Trophoblast cell (in vitro differentiated cells and primary cell): Measurements from ENCODE around the gene HOATZ.

ENCODE experiments used
- DNase-seq, 2 donors: peaks; one replicate each; pipeline ENCODE4 v3.0.0-alpha.2; 2016
- H2AFZ ChIP-seq: 2 replicates; pipeline ENCODE4 v1.6.1; 2013; ENCODE audit warnings: low read length, moderate library complexity, mild to moderate bottlenecking; ENCODE audit not compliant: insufficient read depth, poor library complexity
- H2AK5ac ChIP-seq: 2 replicates; pipeline ENCODE4 v1.6.1; 2013; ENCODE audit warnings: mild to moderate bottlenecking, low read length
- H2BK120ac ChIP-seq: 2 replicates; pipeline ENCODE4 v1.6.1; 2013; ENCODE audit warnings: low read length, mild to moderate bottlenecking, moderate library complexity; ENCODE audit not compliant: insufficient read depth, poor library complexity
- H2BK12ac ChIP-seq: 2 replicates; pipeline ENCODE4 v1.6.1; 2013; ENCODE audit warnings: mild to moderate bottlenecking, low read length, moderate library complexity
- H2BK5ac ChIP-seq: 2 replicates; pipeline ENCODE4 v1.6.1; 2013; ENCODE audit warnings: low read length, low read depth, moderate library complexity, mild to moderate bottlenecking; ENCODE audit not compliant: poor library complexity
- H3K14ac ChIP-seq: 2 replicates; pipeline ENCODE4 v1.6.1; 2013; ENCODE audit warnings: mild to moderate bottlenecking, low read length
- H3K18ac ChIP-seq: 2 replicates; pipeline ENCODE4 v1.6.1; 2013; ENCODE audit warnings: mild to moderate bottlenecking, low read length
- H3K23ac ChIP-seq: 2 replicates; pipeline ENCODE4 v1.6.1; 2013; ENCODE audit warnings: low read length
- H3K27ac ChIP-seq: 2 replicates; pipeline ENCODE4 v1.5.1; 2013; ENCODE audit warnings: low read depth, mild to moderate bottlenecking, inconsistent platforms, low read length, moderate library complexity
- H3K27me3 ChIP-seq: 2 replicates; pipeline ENCODE4 v1.6.1; 2013; ENCODE audit warnings: inconsistent platforms, mild to moderate bottlenecking, low read length, moderate library complexity; ENCODE audit not compliant: insufficient read depth
- H3K36me3 ChIP-seq, 2 experiments: 1 replicate in 1 of 2; 2 replicates in 1 of 2; pipeline ENCODE4 v1.6.1; 2013; ENCODE audit warnings: low read length in 2 of 2, mild to moderate bottlenecking in 2 of 2, moderate library complexity in 1 of 2; ENCODE audit not compliant: insufficient read depth in 2 of 2, control insufficient read depth in 1 of 2
- H3K4ac ChIP-seq: 2 replicates; pipeline ENCODE4 v1.6.1; 2013; ENCODE audit warnings: low read depth, mild to moderate bottlenecking, low read length, moderate library complexity
- H3K4me1 ChIP-seq, 2 experiments: 1 replicate in 1 of 2; 2 replicates in 1 of 2; pipeline ENCODE4 v1.6.1; 2013; ENCODE audit warnings: low read length in 2 of 2, mild to moderate bottlenecking in 2 of 2, moderate library complexity in 1 of 2; ENCODE audit not compliant: insufficient read depth in 2 of 2, control insufficient read depth in 1 of 2
- H3K4me2 ChIP-seq: 2 replicates; pipeline ENCODE4 v1.6.1; 2013; ENCODE audit warnings: inconsistent platforms, mild to moderate bottlenecking, low read length, moderate library complexity
- H3K4me3 ChIP-seq: 2 replicates; pipeline ENCODE4 v1.5.1; 2013; ENCODE audit warnings: mild to moderate bottlenecking, low read depth, low read length, inconsistent platforms
- H3K79me1 ChIP-seq: one replicate; pipeline ENCODE4 v1.6.1; 2013; ENCODE audit warnings: low read length
- H3K79me2 ChIP-seq: 2 replicates; pipeline ENCODE4 v1.6.1; 2013; ENCODE audit warnings: low read length, mild to moderate bottlenecking; ENCODE audit not compliant: control insufficient read depth, insufficient read depth, poor library complexity
- H3K9ac ChIP-seq: 2 replicates; pipeline ENCODE4 v1.6.1; 2013; ENCODE audit warnings: mild to moderate bottlenecking, low read length
- H3K9me3 ChIP-seq: 2 replicates; pipeline ENCODE4 v1.6.1; 2013; ENCODE audit warnings: low read depth, mild to moderate bottlenecking, control low read depth, inconsistent platforms, low read length; ENCODE audit not compliant: insufficient read depth
- H4K12ac ChIP-seq: 2 replicates; pipeline ENCODE4 v1.6.1; 2013; ENCODE audit warnings: low read depth, mild to moderate bottlenecking, low read length, moderate library complexity
- H4K8ac ChIP-seq: 2 replicates; pipeline ENCODE4 v1.6.1; 2013; ENCODE audit warnings: low read depth, mild to moderate bottlenecking, low read length, moderate library complexity
- H4K91ac ChIP-seq: one replicate; pipeline ENCODE4 v1.6.1; 2013; ENCODE audit warnings: low read depth, mild to moderate bottlenecking, low read length, moderate library complexity
- WGBS: extraction: QIAGEN DNeasy Blood & Tissue Kit; methylation state at CpG from one replicate; pipeline ENCODE4 v1.1.7; 2013; ENCODE audit warnings: missing lambda C conversion rate; ENCODE audit not compliant: insufficient read length, insufficient coverage; ENCODE audit errors: extremely low coverage; 5-methylcytosine and 5-hydroxymethylcytosine counted together

The HOATZ gene

DNA sequence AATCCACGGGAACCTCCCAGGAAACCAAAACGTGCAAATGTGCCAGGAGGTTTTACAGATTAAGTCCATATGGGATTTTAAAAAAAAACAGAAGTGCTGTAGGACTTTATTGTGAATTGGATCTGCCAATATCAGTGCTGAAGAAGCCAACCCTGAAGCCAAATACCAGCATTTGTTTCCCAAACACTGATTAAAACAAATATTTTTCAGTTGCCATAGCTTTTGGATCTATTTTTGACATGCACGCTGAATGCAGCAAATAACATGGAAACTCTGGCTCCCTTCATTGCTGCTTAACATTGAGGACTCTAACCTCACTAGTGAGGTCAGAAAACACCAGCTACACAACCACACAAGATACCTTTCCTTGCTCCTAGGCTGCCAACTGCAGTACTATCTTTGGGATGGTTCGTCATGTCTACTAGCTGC lies 59.3 kb downstream of the HOATZ start:
- no CpG with 5 or more reads among the region's 4 CpGs for WGBS
- no peak overlapping the region for H4K8ac ChIP-seq
- no peaks in the 10 kb centered on the region for H3K36me3 ChIP-seq
- no peak overlapping the region for H3K4me3 ChIP-seq
- no peak overlapping the region for H4K91ac ChIP-seq
- no peaks in the 10 kb centered on the region for H3K27me3 ChIP-seq
- no peaks in the 10 kb centered on the region for H3K9me3 ChIP-seq
- H2AK5ac ChIP-seq: no peak overlapping the region
- peak overlapping the region; percentile 56 for H3K9ac ChIP-seq
- H2AFZ ChIP-seq: no peak overlapping the region
- H3K18ac ChIP-seq: no peak overlapping the region
- no peak overlapping the region for H3K27ac ChIP-seq
- H3K4me2 ChIP-seq: no peak overlapping the region
- no peaks in the 10 kb centered on the region for H3K79me1 ChIP-seq
- peak in 1 of 2 donors; percentile 71 for DNase-seq
- H4K12ac ChIP-seq: no peak overlapping the region
- no peak overlapping the region for H3K23ac ChIP-seq
- no peak overlapping the region for H3K14ac ChIP-seq
- no peaks in the 10 kb centered on the region for H3K4me1 ChIP-seq
- no peaks in the 10 kb centered on the region for H3K79me2 ChIP-seq
- no peak overlapping the region for H2BK12ac ChIP-seq
- H2BK120ac ChIP-seq: no peak overlapping the region
- H3K4ac ChIP-seq: no peak overlapping the region
- no peak overlapping the region for H2BK5ac ChIP-seq

DNA sequence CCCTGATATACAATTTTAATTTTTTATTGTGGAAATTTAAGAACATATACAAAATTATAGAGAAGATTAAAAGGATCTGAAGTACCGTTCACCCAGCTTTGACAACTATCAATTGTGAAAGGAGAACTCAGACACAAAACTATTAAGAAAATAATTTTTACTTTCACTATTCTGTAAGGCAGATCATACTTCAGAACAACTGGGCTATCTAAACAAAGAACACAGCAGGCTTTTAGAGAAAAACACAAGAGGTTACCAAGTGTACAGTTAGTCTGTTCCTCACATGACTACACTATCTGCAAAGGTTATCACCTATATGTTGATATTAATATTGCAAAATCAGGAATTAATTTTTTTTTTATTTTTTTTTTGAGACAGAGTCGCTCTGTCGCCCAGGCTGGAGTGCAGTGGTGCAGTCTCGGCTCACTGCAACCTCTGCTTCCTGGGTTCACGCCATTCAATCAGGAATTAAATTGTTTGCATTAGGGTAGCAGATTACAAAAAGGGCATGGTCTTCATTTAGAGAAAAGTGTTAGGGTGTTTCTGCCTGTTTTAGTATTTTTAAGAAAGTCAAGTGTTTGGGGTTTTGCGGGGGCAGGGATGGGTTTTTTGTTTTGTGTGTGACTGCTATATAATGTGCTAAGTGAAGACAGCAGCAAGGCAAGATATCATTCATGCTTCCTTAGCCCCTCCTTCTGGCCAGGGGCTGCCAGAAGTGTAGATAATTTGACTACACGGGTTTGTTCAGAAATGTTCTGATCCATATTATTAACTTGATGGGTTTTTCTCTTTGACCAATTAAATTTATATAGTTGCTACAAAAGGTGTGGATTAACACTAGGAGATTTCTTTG lies 60.0 kb downstream of the HOATZ start:
- Histone ChIP-seq H3K27ac (no peak overlapping the region), H3K14ac (no peak overlapping the region), H4K12ac (no peak overlapping the region), H2AFZ (no peak overlapping the region), H4K91ac (no peak overlapping the region), H3K79me2 (no peaks in the 10 kb centered on the region), H3K27me3 (no peaks in the 10 kb centered on the region), H2BK5ac (no peak overlapping the region), H3K4ac (no peak overlapping the region), H2AK5ac (no peak overlapping the region), H3K79me1 (no peaks in the 10 kb centered on the region), H2BK120ac (no peak overlapping the region), H3K18ac (no peak overlapping the region), H4K8ac (no peak overlapping the region), H2BK12ac (no peak overlapping the region), H3K36me3 (no peaks in the 10 kb centered on the region), H3K9ac (no peak overlapping the region), H3K4me1 (no peaks in the 10 kb centered on the region), H3K4me2 (no peak overlapping the region), H3K4me3 (no peak overlapping the region), H3K9me3 (no peaks in the 10 kb centered on the region), H3K23ac (no peak overlapping the region)
- no CpG with 5 or more reads among the region's 7 CpGs for WGBS
- no peak for DNase-seq

DNA sequence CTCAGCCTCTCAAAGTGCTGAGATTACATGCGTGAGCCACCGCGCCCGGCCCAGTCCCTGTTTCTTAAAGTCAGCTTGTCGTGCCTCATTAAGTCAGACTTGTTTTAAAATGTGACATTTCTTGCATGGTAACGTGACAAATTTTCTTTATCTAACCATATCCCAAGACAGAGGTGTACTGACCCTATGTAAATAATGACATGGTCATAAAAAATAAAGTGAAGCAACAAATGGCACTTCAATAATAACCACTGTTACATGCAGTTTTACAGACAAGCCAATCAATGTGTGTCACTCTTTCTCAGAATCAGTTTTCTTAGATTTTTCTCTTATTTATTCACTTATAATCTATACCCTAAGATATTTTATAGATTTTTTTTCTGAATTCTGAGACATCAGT lies 61.2 kb downstream of the HOATZ start:
- H3K27ac ChIP-seq: no peak overlapping the region
- H3K79me2 ChIP-seq: no peaks in the 10 kb centered on the region
- no peak overlapping the region for H3K4me3 ChIP-seq
- no peak overlapping the region for H3K23ac ChIP-seq
- H2AFZ ChIP-seq: no peak overlapping the region
- no peaks in the 10 kb centered on the region for H3K9me3 ChIP-seq
- H3K4me2 ChIP-seq: no peak overlapping the region
- H2AK5ac ChIP-seq: no peak overlapping the region
- no peaks in the 10 kb centered on the region for H3K4me1 ChIP-seq
- H3K18ac ChIP-seq: no peak overlapping the region
- H2BK120ac ChIP-seq: no peak overlapping the region
- no peaks in the 10 kb centered on the region for H3K27me3 ChIP-seq
- no peak for DNase-seq
- no peak overlapping the region for H3K4ac ChIP-seq
- WGBS: no CpG with 5 or more reads among the region's 6 CpGs
- H3K36me3 ChIP-seq: no peaks in the 10 kb centered on the region
- no peak overlapping the region for H3K14ac ChIP-seq
- H3K9ac ChIP-seq: no peak overlapping the region
- H4K8ac ChIP-seq: no peak overlapping the region
- H4K12ac ChIP-seq: no peak overlapping the region
- no peak overlapping the region for H2BK5ac ChIP-seq
- H2BK12ac ChIP-seq: no peak overlapping the region
- H3K79me1 ChIP-seq: no peaks in the 10 kb centered on the region
- no peak overlapping the region for H4K91ac ChIP-seq

DNA sequence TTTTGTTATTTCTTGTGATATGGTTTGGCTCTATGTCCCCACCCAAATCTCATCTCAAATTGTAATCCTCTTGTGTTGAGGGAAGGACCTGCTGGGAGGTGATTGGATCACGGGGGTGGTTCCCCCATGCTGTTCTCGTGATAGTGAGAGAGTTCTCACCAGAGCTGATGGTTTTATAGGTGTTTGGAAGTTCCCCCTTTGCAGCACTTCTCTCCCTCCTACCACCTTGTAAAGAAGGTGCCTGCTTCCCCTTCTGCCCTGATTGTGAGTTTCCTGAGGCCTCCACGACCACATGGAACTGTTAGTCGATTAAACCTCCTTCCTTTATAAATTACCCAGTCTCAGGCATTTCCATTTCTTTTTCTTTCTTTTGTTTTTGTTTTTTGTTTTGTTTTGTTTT lies 63.2 kb downstream of the HOATZ start:
- H3K18ac ChIP-seq: no peak overlapping the region
- no peak overlapping the region for H3K9ac ChIP-seq
- no peak overlapping the region for H4K8ac ChIP-seq
- no peaks in the 10 kb centered on the region for H3K79me1 ChIP-seq
- no peak overlapping the region for H3K14ac ChIP-seq
- H3K79me2 ChIP-seq: no peaks in the 10 kb centered on the region
- no peak overlapping the region for H2AK5ac ChIP-seq
- no peak overlapping the region for H4K12ac ChIP-seq
- no peak overlapping the region for H4K91ac ChIP-seq
- H3K23ac ChIP-seq: no peak overlapping the region
- H3K4me2 ChIP-seq: no peak overlapping the region
- H3K9me3 ChIP-seq: no peaks in the 10 kb centered on the region
- H3K4ac ChIP-seq: no peak overlapping the region
- no peaks in the 10 kb centered on the region for H3K36me3 ChIP-seq
- no peak overlapping the region for H2BK12ac ChIP-seq
- H2BK120ac ChIP-seq: no peak overlapping the region
- DNase-seq: no peak
- H3K4me1 ChIP-seq: no peaks in the 10 kb centered on the region
- H3K4me3 ChIP-seq: no peak overlapping the region
- H3K27ac ChIP-seq: no peak overlapping the region
- no peak overlapping the region for H2BK5ac ChIP-seq
- WGBS: no CpG with 5 or more reads among the region's 4 CpGs
- no peaks in the 10 kb centered on the region for H3K27me3 ChIP-seq
- no peak overlapping the region for H2AFZ ChIP-seq
